HepG2 (cell line): ENCODE results near the gene TJAP1. TPM values are rescaled to one million over a fixed set of nuclear protein-coding genes. Genes with fewer than 3 reads are reported as not detected.

ENCODE experiments used
- ATM ChIP-seq: fragments of 450-650 bp; IDR thresholded peaks from 2 replicates; pipeline ENCODE4 v1.7.1; 2017; ENCODE audit warnings: mild to moderate bottlenecking, borderline replicate concordance
- BRD4 ChIP-seq: sonication (generic); formaldehyde crosslinking; IDR thresholded peaks from 2 replicates; pipeline ENCODE4 v1.4.0; 2020; ENCODE audit warnings: missing genetic modification reagents
- CCDC6 ChIP-seq: sonication (generic); formaldehyde crosslinking; IDR thresholded peaks from 2 replicates; pipeline ENCODE4 v1.8.1; 2022; ENCODE audit warnings: mild to moderate bottlenecking, missing genetic modification reagents, moderate library complexity
- GTF2F1 ChIP-seq: fragments of 150-350 bp; IDR thresholded peaks from 2 replicates; pipeline ENCODE4 v1.6.1; 2014; ENCODE audit warnings: low read length
- IRF2 ChIP-seq: IDR thresholded peaks from 2 replicates; pipeline ENCODE4 v1.6.1; 2018; ENCODE audit warnings: missing genetic modification reagents, missing compliant biosample characterization
- MXI1 ChIP-seq: IDR thresholded peaks from 3 replicates; pipeline ENCODE4 v1.6.1; 2012; ENCODE audit warnings: low read depth, low read length, inconsistent platforms, borderline replicate concordance
- RXRB ChIP-seq: IDR thresholded peaks from 2 replicates; pipeline ENCODE4 v1.6.1; 2016; ENCODE audit warnings: borderline replicate concordance, missing genetic modification reagents, missing compliant biosample characterization
- SMARCE1 ChIP-seq: fragments of 450-650 bp; IDR thresholded peaks from 2 replicates; pipeline ENCODE4 v1.6.1; 2017; ENCODE audit warnings: borderline replicate concordance
- SPEN ChIP-seq: sonication (generic); formaldehyde crosslinking; IDR thresholded peaks from 2 replicates; pipeline ENCODE4 v1.5.1; 2020; ENCODE audit warnings: low read depth, mild to moderate bottlenecking, missing genetic modification reagents
- ZBTB3 ChIP-seq: sonication (generic); formaldehyde crosslinking; IDR thresholded peaks from 2 replicates; pipeline ENCODE4 v1.4.0; 2020; ENCODE audit warnings: low read depth, mild to moderate bottlenecking, moderate library complexity, missing genetic modification reagents, borderline replicate concordance
- ZBTB38 ChIP-seq: sonication (generic); formaldehyde crosslinking; IDR thresholded peaks from 2 replicates; pipeline ENCODE4 v1.5.1; 2020; ENCODE audit warnings: mild to moderate bottlenecking, missing genetic modification reagents
- ZBTB7B ChIP-seq: sonication (generic); formaldehyde crosslinking; IDR thresholded peaks from 2 replicates; pipeline ENCODE4 v1.4.0; 2020; ENCODE audit warnings: missing genetic modification reagents
- ZNF180 ChIP-seq: sonication (generic); formaldehyde crosslinking; IDR thresholded peaks from 2 replicates; pipeline ENCODE4 v1.4.0; 2020; ENCODE audit warnings: low read depth, missing genetic modification reagents, borderline replicate concordance
- ZNF251 ChIP-seq: sonication (generic); formaldehyde crosslinking; IDR thresholded peaks from 2 replicates; pipeline ENCODE4 v1.9.0; 2021; ENCODE audit warnings: mild to moderate bottlenecking, missing genetic modification reagents
- ZSCAN12 ChIP-seq: sonication (generic); formaldehyde crosslinking; IDR thresholded peaks from 2 replicates; pipeline ENCODE4 v1.9.0; 2021; ENCODE audit warnings: mild to moderate bottlenecking, missing genetic modification reagents
- polyA plus RNA-seq, 8 experiments: library from polyadenylated mRNA; depleted of rRNA in 3 of 8; stranded (reverse) in 7 of 8; unstranded in 1 of 8; fragments of >200 nt; fragmentation: Illumina TruSeq in 4 of 8; extraction: Trizol in 4 of 8; gene quantifications; 2 replicates each; pipeline versions ENCODE4 v1.2.1 to v1.2.3, GENCODE V29; 2011 to 2016; ENCODE audit warnings: low read depth in 4 of 8, missing spikeins in 1 of 8, mixed read lengths in 1 of 8; ENCODE audit not compliant: insufficient read depth in 1 of 8
- total RNA-seq, 5 experiments: library from RNA; depleted of rRNA; stranded (reverse); fragments of >200 nt; fragmentation: Illumina TruSeq; extraction: Trizol; gene quantifications; 2 replicates each; pipeline ENCODE4 v1.2.3, GENCODE V29; 2016; ENCODE audit warnings: low read depth in 1 of 5
- TF ChIP-seq, protein P1 (sequence below): sonication (generic); formaldehyde crosslinking; IDR thresholded peaks from 2 replicates; pipeline ENCODE4 v1.4.0; 2020; ENCODE audit warnings: missing genetic modification reagents, borderline replicate concordance
- TF ChIP-seq, protein P2 (sequence below), 2 experiments: IDR thresholded peaks; 2 replicates each; pipeline ENCODE4 v1.6.1; 2011 to 2012; ENCODE audit warnings: low read length in 2 of 2, borderline replicate concordance in 1 of 2, low read depth in 1 of 2, mild to moderate bottlenecking in 1 of 2, moderate library complexity in 1 of 2
- TF ChIP-seq, protein P3 (sequence below): fragments of 450-650 bp; IDR thresholded peaks from 2 replicates; pipeline ENCODE4 v1.6.1; 2017
- TF ChIP-seq, protein P4 (sequence below): sonication (generic); formaldehyde crosslinking; IDR thresholded peaks from 2 replicates; pipeline ENCODE4 v1.8.0; 2023; ENCODE audit warnings: mild to moderate bottlenecking, missing genetic modification reagents
- TF ChIP-seq, protein P5 (sequence below): sonication (generic); formaldehyde crosslinking; IDR thresholded peaks from 2 replicates; pipeline ENCODE4 v1.8.1; 2023; ENCODE audit warnings: mild to moderate bottlenecking, moderate library complexity, missing genetic modification reagents

TJAP1 gene
- total and polyA plus RNA-seq, 2 of the 13 experiments (the other 11 are each of a cell fraction or from before 2014, with no cell fraction given), result 15.7 to 41.6 TPM

DNA sequence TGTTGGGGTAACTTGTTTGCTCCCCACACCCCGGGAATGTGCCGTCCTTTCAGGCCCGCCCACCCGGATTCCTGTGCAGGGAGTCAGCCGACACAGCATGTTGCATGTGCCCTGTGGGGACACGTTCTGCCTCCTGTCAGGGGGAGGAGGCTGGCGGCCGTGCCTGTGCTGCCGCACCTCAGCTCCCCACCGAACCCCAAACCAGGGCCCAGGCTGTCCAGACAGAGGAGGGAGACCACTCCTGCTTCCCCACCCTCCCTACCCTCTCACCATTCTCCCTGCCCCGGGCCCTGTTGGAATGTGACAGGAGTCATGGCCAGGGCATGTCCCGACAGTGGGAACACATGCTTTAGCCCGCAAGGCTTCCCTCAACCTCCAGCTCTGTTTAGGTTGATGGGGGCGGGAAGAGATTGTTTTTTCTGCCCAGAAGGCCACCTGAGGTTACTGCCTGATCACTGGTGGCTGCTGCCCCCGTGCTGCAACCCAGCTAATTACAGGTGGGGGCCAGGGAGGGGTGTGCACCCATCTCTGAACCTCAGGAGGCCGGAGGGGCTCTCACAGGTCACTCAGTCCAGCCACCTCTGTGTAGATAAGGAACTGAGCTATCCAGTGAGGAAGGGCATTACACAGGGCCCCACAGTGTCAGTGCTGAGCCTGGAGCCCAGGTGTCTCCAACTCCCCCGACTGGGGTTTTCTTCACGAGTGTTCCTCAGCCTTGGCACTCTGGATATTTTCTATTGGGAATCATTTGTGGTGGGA lies 19.2 kb downstream of the TJAP1 start (continued):
- TF ChIP-seq, protein P1, sequence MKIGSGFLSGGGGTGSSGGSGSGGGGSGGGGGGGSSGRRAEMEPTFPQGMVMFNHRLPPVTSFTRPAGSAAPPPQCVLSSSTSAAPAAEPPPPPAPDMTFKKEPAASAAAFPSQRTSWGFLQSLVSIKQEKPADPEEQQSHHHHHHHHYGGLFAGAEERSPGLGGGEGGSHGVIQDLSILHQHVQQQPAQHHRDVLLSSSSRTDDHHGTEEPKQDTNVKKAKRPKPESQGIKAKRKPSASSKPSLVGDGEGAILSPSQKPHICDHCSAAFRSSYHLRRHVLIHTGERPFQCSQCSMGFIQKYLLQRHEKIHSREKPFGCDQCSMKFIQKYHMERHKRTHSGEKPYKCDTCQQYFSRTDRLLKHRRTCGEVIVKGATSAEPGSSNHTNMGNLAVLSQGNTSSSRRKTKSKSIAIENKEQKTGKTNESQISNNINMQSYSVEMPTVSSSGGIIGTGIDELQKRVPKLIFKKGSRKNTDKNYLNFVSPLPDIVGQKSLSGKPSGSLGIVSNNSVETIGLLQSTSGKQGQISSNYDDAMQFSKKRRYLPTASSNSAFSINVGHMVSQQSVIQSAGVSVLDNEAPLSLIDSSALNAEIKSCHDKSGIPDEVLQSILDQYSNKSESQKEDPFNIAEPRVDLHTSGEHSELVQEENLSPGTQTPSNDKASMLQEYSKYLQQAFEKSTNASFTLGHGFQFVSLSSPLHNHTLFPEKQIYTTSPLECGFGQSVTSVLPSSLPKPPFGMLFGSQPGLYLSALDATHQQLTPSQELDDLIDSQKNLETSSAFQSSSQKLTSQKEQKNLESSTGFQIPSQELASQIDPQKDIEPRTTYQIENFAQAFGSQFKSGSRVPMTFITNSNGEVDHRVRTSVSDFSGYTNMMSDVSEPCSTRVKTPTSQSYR (CRISPR knock-in tag), result peak; percentile 63; the same call in 1 of the 2 replicates
- TF ChIP-seq ZBTB7B, result peak; percentile 76; the same call in 1 of the 2 replicates
- TF ChIP-seq ZNF251, result no peak
- TF ChIP-seq, protein P2, sequence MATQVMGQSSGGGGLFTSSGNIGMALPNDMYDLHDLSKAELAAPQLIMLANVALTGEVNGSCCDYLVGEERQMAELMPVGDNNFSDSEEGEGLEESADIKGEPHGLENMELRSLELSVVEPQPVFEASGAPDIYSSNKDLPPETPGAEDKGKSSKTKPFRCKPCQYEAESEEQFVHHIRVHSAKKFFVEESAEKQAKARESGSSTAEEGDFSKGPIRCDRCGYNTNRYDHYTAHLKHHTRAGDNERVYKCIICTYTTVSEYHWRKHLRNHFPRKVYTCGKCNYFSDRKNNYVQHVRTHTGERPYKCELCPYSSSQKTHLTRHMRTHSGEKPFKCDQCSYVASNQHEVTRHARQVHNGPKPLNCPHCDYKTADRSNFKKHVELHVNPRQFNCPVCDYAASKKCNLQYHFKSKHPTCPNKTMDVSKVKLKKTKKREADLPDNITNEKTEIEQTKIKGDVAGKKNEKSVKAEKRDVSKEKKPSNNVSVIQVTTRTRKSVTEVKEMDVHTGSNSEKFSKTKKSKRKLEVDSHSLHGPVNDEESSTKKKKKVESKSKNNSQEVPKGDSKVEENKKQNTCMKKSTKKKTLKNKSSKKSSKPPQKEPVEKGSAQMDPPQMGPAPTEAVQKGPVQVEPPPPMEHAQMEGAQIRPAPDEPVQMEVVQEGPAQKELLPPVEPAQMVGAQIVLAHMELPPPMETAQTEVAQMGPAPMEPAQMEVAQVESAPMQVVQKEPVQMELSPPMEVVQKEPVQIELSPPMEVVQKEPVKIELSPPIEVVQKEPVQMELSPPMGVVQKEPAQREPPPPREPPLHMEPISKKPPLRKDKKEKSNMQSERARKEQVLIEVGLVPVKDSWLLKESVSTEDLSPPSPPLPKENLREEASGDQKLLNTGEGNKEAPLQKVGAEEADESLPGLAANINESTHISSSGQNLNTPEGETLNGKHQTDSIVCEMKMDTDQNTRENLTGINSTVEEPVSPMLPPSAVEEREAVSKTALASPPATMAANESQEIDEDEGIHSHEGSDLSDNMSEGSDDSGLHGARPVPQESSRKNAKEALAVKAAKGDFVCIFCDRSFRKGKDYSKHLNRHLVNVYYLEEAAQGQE (IDR thresholded peaks at IDR 0.05; ENCODE audit: borderline replicate concordance in 1 of 2, low read depth in 1 of 2, low read length in 2 of 2), result no peak
- no peak for TF ChIP-seq GTF2F1
- TF ChIP-seq RXRB (CRISPR knock-in tag), result peak; percentile 99
- 0 out of 2 replicates have a peak, but pooled peaks have one; percentile 51 for TF ChIP-seq CCDC6 (CRISPR knock-in tag)
- no peak for TF ChIP-seq ZBTB3 (CRISPR knock-in tag)
- no peak for TF ChIP-seq ZSCAN12 (CRISPR knock-in tag)
- TF ChIP-seq IRF2 (CRISPR knock-in tag), result peak; percentile 81; the same call in 1 of the 2 replicates
- no peak; the same call in 1 of the 2 replicates for TF ChIP-seq SPEN
- TF ChIP-seq, protein P3, sequence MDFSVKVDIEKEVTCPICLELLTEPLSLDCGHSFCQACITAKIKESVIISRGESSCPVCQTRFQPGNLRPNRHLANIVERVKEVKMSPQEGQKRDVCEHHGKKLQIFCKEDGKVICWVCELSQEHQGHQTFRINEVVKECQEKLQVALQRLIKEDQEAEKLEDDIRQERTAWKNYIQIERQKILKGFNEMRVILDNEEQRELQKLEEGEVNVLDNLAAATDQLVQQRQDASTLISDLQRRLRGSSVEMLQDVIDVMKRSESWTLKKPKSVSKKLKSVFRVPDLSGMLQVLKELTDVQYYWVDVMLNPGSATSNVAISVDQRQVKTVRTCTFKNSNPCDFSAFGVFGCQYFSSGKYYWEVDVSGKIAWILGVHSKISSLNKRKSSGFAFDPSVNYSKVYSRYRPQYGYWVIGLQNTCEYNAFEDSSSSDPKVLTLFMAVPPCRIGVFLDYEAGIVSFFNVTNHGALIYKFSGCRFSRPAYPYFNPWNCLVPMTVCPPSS, result no peak
- no peak for TF ChIP-seq ZNF180 (CRISPR knock-in tag)
- TF ChIP-seq BRD4, result peak; percentile 59; the same call in 1 of the 2 replicates
- TF ChIP-seq ZBTB38, result peak; percentile 64
- TF ChIP-seq MXI1, result peak; percentile 78; the same call in 1 of the 3 replicates
- TF ChIP-seq ATM, result no peak
- TF ChIP-seq, protein P4, sequence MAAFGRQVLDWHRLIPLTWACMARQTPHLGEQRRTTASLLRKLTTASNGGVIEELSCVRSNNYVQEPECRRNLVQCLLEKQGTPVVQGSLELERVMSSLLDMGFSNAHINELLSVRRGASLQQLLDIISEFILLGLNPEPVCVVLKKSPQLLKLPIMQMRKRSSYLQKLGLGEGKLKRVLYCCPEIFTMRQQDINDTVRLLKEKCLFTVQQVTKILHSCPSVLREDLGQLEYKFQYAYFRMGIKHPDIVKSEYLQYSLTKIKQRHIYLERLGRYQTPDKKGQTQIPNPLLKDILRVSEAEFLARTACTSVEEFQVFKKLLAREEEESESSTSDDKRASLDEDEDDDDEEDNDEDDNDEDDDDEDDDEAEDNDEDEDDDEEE (CRISPR knock-in tag), result no peak
- TF ChIP-seq SMARCE1, result no peak
- TF ChIP-seq, protein P5, sequence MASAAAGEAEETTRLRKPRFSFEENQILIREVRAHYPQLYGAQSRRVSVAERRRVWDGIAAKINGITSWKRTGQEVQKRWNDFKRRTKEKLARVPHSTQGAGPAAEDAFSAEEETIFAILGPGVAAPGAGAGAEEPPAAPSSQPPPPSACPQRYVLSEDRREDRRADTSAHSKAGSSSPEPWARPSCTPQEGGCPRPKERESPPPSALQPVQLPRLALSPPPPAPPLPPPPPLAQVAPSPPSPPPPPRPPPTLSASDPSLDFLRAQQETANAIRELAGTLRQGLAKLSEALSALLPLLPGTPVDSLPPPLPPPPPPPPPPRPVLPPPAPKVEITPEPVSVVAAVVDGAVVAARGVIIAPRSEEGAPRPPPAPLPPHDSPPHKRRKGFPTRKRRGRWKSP (CRISPR knock-in tag), result peak; percentile 72
